Measurements from ENCODE around the gene DSG2. TPM values are rescaled to one million over a fixed set of nuclear protein-coding genes. Genes with fewer than 3 reads are reported as not detected.
"Not testable (repeated sequence)": the region's sequence is repeated elsewhere in the genome, so short reads cannot be mapped to it uniquely, and the experiment has no call there.

Gene DSG2
- 10 to 100 TPM in 3 of 12 donors, 1 to 10 TPM in 8, not detected in 1; 4.2 to 22.7 (median 7.3) TPM for polyA plus RNA-seq (ENCODE audit: insufficient read length in 12 of 12)
- long read RNA-seq, donor 1, full-length matches to known transcripts = 11 of 31 reads
- long read RNA-seq, donor 1, partial matches to known transcripts = 20 of 31 reads
- long read RNA-seq, donor 1, other reads (novel, unspliced or antisense) = 0 of 31 reads
- long read RNA-seq, donor 2, full-length matches to known transcripts = 1 of 1 reads
- long read RNA-seq, donor 2, partial matches to known transcripts = 0 of 1 reads
- long read RNA-seq, donor 2, other reads (novel, unspliced or antisense) = 0 of 1 reads
- long read RNA-seq, donor 3 = 0 reads
- long read RNA-seq, donor 4 = 0 reads
- long read RNA-seq, donor 5 = 0 reads
- long read RNA-seq, donor 6, full-length matches to known transcripts = 1 of 1 reads
- long read RNA-seq, donor 6, partial matches to known transcripts = 0 of 1 reads
- long read RNA-seq, donor 6, other reads (novel, unspliced or antisense) = 0 of 1 reads
- long read RNA-seq, donor 7, full-length matches to known transcripts = 3 of 3 reads
- long read RNA-seq, donor 7, partial matches to known transcripts = 0 of 3 reads
- long read RNA-seq, donor 7, other reads (novel, unspliced or antisense) = 0 of 3 reads
- long read RNA-seq, donor 8, full-length matches to known transcripts = 3 of 3 reads
- long read RNA-seq, donor 8, partial matches to known transcripts = 0 of 3 reads
- long read RNA-seq, donor 8, other reads (novel, unspliced or antisense) = 0 of 3 reads
- long read RNA-seq, donor 9, full-length matches to known transcripts = 1 of 11 reads
- long read RNA-seq, donor 9, partial matches to known transcripts = 10 of 11 reads
- long read RNA-seq, donor 9, other reads (novel, unspliced or antisense) = 0 of 11 reads
- long read RNA-seq, donor 10 = 0 reads
- long read RNA-seq, donor 11, full-length matches to known transcripts = 3 of 3 reads
- long read RNA-seq, donor 11, partial matches to known transcripts = 0 of 3 reads
- long read RNA-seq, donor 11, other reads (novel, unspliced or antisense) = 0 of 3 reads

- DNase-seq = peak; percentile 21
Measured at GRCh38 chr18:31497836-31498573, at the start of gene DSG2. DSG2 (plus strand) TSS chr18:31498177; CDS start chr18:31498252, 75 bp downstream.

GRCh38 chr18:31450409-31450808, 47.6 kb upstream of the DSG2 start:
- no peak for DNase-seq

DNA sequence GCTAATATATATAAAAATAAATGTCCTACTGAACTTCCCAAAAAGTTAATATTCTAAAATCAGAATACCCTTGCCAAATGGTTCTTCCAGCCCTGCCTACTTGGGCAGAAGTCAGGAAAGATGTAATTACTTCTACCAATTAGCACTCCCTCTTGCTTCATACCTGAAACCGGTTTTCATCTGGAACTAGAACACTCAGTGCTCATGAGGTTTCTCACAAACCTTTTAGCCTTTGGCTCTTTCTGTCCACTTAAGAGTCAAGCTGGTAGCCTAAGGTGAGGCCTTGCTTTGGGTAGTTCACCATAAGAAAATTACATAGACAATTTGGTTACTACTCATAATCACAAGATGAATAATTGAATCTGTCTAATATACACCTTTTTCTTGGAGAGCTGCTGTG, 46.4 kb upstream of the DSG2 start:
- DNase-seq = no peak

DNA sequence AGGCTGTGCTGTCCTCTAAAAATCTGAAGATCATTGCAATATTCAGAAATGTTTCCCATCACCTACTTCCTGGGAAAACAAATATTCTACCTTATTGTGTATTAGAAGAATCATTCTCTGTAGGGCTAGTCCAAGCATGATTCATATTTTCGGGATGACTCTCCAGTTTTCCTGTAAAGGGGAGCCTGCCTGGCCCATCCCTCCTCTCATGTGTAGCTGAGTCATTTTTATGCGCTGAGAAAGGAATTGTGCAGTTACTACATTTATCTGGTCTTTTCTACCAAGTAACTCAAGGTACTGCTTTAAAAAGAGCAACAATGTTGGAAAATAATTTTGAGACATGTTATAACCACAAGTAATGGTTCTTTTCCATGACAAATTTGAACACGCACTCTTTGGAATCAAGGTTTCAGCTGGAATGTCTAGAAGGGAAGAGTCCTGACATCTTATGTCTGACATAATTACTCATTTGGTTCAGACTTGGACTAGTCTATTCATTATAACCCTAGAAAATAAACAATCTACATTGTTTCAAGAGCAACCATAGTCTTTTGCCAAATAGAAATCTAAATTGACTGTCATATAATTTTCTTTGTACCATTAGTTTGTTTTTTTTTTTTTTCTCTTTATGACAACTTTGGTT, 43.8 kb upstream of the DSG2 start:
- no peak for DNase-seq

DNA sequence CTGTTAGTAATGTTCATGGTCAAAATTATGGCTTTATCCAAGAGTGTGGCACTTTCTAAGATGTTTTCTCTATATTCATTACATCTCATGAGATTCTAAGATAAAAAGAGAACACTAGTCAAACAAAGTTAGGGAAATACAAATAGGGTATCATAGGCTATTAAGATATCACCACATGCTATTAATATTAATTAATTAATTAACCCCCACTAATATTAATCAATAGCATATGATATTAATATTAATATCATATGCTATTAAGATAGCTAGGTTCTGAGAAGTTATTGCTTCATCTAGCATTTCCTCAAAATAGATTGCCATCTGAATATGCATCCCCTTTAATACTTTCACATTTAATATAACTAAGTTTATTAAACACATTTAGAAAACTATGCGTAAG, 28.3 kb upstream of the DSG2 start:
- DNase-seq = no peak

DNA sequence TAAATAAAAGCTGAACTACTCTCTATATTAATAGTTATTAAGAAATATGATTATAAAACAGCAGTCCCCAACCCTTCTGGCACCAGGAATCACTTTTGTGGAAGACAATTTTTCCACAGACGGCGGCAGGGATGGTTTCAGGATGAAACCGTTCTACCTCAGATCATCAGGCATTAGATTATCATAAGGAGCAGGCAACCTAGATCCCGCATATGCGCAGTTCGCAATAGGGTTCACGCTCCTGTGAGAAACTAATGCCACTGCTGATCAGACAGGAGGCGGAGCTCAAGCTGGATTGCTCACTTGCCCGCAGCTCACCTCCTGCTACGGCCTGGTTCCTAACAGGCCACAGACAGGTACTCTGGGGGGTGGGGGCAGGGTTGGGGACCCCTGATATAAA, 19.3 kb upstream of the DSG2 start:
- DNase-seq = no peak

GRCh38 chr18:31482051-31482450, 15.9 kb upstream of the DSG2 start:
- DNase-seq = no peak

- DNase-seq = no peak
Measured at GRCh38 chr18:31483396-31483795, 14.6 kb upstream of the DSG2 start.

DNA sequence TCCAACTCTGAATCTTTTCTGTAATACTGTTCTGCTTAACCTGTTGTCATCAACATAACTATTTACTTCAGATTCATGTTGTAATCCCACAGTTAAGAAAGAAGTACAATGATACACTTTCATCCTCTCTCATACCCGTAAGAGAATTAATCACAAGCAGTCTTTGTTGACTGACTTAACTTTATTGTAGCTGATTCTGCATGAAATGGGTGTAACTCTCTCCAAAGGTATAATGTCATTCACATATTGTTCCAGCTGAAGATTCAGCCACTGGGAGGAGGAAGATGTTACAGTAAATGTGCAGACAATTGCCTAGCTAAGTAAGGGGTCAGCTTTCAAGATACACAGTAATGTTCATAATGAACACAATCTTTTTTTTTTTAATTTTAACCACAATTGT, 13.5 kb upstream of the DSG2 start:
- no peak for DNase-seq

DNA sequence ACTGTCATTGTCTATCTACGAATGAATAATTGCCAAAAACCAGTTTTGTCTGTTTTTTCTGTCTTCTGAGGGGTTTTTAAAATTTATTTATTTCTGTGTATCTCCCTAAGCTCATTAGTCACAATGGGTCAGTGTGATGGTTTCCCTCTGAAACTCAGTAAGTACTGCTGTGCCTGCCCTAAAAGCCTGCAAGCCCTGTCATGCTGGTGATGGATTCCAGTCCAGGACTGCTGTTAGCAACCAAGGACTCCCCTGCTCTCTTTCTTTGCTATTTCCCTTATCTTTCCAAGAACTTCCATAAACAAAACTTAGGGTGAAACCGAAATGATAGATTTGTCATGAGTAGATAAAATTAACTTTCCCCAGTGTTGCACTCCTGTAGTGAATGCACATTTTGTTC, 11.8 kb upstream of the DSG2 start:
- DNase-seq = no peak

GRCh38 chr18:31487246-31488015, 10.5 kb upstream of the DSG2 start:
- no peak for DNase-seq

- no peak for DNase-seq
Measured at GRCh38 chr18:31489311-31489710, 8.7 kb upstream of the DSG2 start.

DNA sequence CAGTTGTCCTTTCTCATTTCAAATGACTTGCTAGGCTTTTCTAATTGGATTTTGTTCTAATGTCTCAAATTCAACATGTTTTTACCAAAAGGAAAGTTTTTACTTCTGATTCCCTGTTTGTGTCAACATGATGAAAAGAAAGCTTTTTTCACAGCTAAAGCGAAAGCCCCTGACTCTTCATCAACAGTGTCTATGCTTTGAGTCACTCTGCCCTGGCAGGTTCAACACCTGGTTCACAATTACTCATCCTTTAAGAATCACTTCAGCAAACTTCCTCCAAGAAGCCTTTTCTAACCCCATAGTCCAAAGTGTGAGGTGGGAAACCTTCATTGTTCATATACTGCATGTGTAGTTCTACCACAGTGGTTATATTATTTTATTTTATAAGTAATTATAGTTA, 7.6 kb upstream of the DSG2 start:
- DNase-seq = no peak

- DNase-seq = no peak
Measured at GRCh38 chr18:31490833-31491232, 7.1 kb upstream of the DSG2 start.

- no peak for DNase-seq
Measured at GRCh38 chr18:31491586-31491985, 6.4 kb upstream of the DSG2 start.

- no peak for DNase-seq
Measured at GRCh38 chr18:31492671-31493070, 5.3 kb upstream of the DSG2 start.

GRCh38 chr18:31493171-31493570, 4.8 kb upstream of the DSG2 start:
- no peak for DNase-seq

- DNase-seq = no peak
Measured at GRCh38 chr18:31493941-31494340, 4.0 kb upstream of the DSG2 start.

- not testable (repeated sequence) for DNase-seq
Measured at GRCh38 chr18:31494705-31495244, 3.2 kb upstream of the DSG2 start.

- DNase-seq = no peak
Measured at GRCh38 chr18:31497404-31497835, 557 bp upstream of the DSG2 start.

All from muscle of arm (tissue), 14 donors.